HG02870 (cell line): ENCODE measurements around the gene APMAP.
"Not testable (repeated sequence)": the region's sequence is repeated elsewhere in the genome, so short reads cannot be mapped to it uniquely, and the experiment has no call there.

ENCODE experiments used
- ATAC-seq: cut with Tn5 transposase; IDR thresholded peaks from one replicate; pipeline ENCODE4 v1.9.1; 2021; ENCODE audit warnings: mild to moderate bottlenecking, moderate library complexity; ENCODE audit not compliant: unreplicated experiment

Gene APMAP

GRCh38 chr20:24954151-24954550, 38.4 kb downstream of the APMAP start:
- ATAC-seq: no peak

GRCh38 chr20:24953621-24954133, 38.9 kb downstream of the APMAP start:
- no peak for ATAC-seq

GRCh38 chr20:24953209-24953575, 39.4 kb downstream of the APMAP start:
- ATAC-seq: no peak

- no peak for ATAC-seq
Observed at GRCh38 chr20:24952376-24953208, 40.0 kb downstream of the APMAP start.

- ATAC-seq: no peak
Observed at GRCh38 chr20:24951536-24952083, 40.9 kb downstream of the APMAP start.

GRCh38 chr20:24950836-24951525, 41.6 kb downstream of the APMAP start:
- no peak for ATAC-seq

- no peak for ATAC-seq
Observed at GRCh38 chr20:24950128-24950835, 42.3 kb downstream of the APMAP start.

- no peak for ATAC-seq
Observed at GRCh38 chr20:24949756-24950127, 42.8 kb downstream of the APMAP start.

- ATAC-seq: no peak
Observed at GRCh38 chr20:24948939-24949679, 43.4 kb downstream of the APMAP start, which contains the start of gene CST7. TSS of gene CST7 (plus strand) at chr20:24949269. CDS start at chr20:24949506, 237 bp downstream.

- not testable (repeated sequence) for ATAC-seq
Observed at GRCh38 chr20:24948396-24948938, 44.1 kb downstream of the APMAP start.

- not testable (repeated sequence) for ATAC-seq
Observed at GRCh38 chr20:24946376-24946775, 46.2 kb downstream of the APMAP start.

- no peak for ATAC-seq
Observed at GRCh38 chr20:24943731-24944130, 48.8 kb downstream of the APMAP start.

- ATAC-seq: no peak
Observed at GRCh38 chr20:24943196-24943595, 49.4 kb downstream of the APMAP start.

- ATAC-seq: no peak
Observed at GRCh38 chr20:24942679-24943078, 49.9 kb downstream of the APMAP start.

GRCh38 chr20:24939036-24939435, 53.5 kb downstream of the APMAP start:
- no peak for ATAC-seq

GRCh38 chr20:24938498-24938897, 54.1 kb downstream of the APMAP start:
- no peak for ATAC-seq

GRCh38 chr20:24937579-24937978, 55.0 kb downstream of the APMAP start:
- ATAC-seq: no peak

- no peak for ATAC-seq
Observed at GRCh38 chr20:24936526-24937407, 55.8 kb downstream of the APMAP start.
